ENCODE data around the gene LRP10.

The LRP10 gene

DNA sequence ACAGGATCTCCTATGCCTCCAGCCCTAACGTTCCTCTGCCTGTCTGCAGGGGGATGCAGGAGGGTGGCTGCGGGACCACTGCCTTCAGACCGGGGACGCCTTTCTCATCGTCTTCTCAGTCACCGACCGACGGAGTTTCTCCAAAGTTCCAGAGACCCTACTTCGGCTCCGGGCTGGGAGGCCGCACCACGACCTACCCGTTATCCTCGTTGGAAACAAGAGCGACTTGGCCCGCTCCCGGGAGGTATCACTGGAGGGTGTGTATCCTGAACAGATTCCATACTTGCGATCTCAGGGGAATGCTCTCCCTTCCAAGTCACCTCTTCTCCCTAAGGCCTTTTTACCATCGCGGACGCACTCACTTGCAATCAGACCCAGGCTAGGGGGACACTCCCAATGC is 14.4 kb downstream of the LRP10 start:
- H3K27ac ChIP-seq: peak overlapping the region; percentile 88
- ChIA-PET POLR2A (ENCODE audit: low non-redundant PET) (no interaction called here), CTCF (interaction anchor here (0.6 to 6.4 kb wide), 5 partner anchors 13 to 329 kb away, joined by 3 to 40 read pairs (median 4); partner anchors contain the start of gene LRP10)
- no peak for DNase-seq (ENCODE audit: low spot score)
- TF ChIP-seq, protein P1, sequence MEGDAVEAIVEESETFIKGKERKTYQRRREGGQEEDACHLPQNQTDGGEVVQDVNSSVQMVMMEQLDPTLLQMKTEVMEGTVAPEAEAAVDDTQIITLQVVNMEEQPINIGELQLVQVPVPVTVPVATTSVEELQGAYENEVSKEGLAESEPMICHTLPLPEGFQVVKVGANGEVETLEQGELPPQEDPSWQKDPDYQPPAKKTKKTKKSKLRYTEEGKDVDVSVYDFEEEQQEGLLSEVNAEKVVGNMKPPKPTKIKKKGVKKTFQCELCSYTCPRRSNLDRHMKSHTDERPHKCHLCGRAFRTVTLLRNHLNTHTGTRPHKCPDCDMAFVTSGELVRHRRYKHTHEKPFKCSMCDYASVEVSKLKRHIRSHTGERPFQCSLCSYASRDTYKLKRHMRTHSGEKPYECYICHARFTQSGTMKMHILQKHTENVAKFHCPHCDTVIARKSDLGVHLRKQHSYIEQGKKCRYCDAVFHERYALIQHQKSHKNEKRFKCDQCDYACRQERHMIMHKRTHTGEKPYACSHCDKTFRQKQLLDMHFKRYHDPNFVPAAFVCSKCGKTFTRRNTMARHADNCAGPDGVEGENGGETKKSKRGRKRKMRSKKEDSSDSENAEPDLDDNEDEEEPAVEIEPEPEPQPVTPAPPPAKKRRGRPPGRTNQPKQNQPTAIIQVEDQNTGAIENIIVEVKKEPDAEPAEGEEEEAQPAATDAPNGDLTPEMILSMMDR (conservative IDR thresholded peaks at IDR 0.05; ENCODE audit: low read depth): no peak

DNA sequence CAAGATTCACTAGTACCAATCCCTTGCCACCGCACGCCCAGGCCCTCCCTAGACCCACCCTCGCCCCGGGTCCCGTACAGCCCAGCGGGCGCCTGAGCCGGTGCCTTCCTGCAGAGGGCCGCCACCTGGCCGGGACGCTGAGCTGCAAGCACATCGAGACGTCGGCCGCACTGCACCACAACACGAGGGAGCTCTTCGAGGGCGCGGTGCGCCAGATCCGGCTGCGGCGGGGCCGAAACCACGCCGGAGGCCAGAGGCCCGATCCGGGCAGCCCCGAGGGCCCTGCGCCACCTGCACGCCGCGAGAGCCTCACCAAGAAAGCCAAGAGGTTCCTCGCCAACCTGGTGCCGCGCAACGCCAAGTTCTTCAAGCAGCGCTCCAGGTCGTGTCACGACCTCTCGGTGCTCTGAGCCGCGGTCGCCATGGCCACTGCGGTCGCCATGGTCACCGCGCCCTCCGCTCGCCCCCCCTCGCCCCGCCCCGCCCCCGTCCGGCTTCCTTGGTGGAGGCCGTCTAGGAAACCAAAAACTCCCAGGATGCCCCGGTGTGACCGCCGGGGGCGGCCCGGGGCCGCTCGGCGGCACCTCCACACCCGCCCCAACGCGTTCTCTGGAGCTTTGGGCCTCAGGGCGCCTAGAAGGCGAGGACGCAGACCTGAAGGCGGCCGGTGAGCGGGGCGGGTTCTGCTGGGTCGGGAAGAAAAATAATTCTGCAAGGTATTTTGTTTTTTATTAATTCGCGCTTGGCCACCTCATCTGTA is 15.1 kb downstream of the LRP10 start:
- ChIA-PET POLR2A (ENCODE audit: low non-redundant PET) (no interaction called here), CTCF (interaction anchor here (0.6 to 6.4 kb wide), 7 partner anchors 10 to 330 kb away, joined by 3 to 40 read pairs (median 3); partner anchors contain the start of gene LRP10)
- TF ChIP-seq, protein P1 (conservative IDR thresholded peaks at IDR 0.05; ENCODE audit: low read depth): no peak
- DNase-seq (ENCODE audit: low spot score): peak; percentile 77
- H3K27ac ChIP-seq: peak overlapping the region; percentile 88

DNA sequence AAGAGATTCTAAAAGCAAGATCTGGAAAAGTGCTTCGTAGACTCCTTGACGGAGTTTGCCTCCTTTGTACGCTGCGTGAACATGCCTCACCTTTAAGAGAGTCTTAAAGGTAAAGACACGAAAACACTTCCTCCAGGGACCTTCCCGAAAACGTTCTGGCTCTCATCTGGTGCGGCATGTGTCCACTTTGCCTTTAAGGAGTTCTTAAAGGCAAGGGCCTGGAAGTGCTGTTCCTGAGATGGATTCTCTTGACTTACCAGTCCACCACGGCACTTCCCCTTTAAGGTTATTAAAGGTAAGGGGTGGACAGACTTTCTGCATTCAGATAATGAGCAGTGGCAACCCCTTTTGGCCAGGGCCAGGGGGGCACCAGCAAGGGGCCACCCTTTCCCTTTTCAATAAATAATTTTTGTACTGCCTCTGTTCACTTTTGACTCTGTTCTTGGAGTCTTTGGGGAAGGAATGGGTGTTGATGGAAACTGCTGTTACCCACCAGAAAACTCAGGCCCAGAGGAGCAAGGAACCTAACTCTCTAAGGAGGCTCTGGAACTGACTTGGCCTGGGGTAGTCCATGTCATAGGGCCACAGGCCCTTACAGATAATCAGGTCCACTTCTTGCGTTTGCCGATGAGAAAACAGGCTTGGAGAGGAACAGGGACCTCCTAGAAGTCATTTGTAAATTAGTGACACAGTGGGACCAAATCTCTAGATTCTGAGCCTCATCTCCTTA is 15.9 kb downstream of the LRP10 start:
- CTCF ChIA-PET: interaction anchor here (1.1 to 1.5 kb wide), 5 partner anchors 9 to 65 kb away, joined by 3 to 8 read pairs (median 3); no protein-coding TSS in a partner anchor
- POLR2A ChIA-PET (ENCODE audit: low non-redundant PET): no interaction called here
- TF ChIP-seq, protein P1 (conservative IDR thresholded peaks at IDR 0.05; ENCODE audit: low read depth): no peak
- peak; percentile 69 for DNase-seq (ENCODE audit: low spot score)
- H3K27ac ChIP-seq: peak overlapping the region; percentile 88

DNA sequence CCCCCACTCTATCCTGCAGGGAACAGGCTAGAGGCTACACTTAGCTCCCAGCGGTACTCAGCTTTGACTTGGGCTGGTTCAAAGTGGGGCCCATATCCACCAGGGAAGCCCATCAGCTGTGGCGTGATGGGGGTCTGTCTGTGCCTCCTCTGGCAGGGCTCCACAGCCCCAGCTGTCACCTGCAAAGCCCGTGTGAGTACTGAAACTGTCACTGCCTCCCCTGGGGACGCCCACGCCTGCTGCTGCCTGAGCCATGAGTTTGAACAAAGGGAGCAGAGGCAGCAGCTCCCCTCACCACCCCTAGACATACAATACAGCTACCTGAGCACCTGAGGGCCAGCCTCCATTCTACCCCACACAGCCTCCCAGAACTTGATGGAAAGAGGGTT is 16.4 kb downstream of the LRP10 start:
- DNase-seq (ENCODE audit: low spot score): no peak
- ChIA-PET CTCF (interaction anchor here (1.2 to 1.5 kb wide), 4 partner anchors 8 to 65 kb away, joined by 3 to 8 read pairs (median 4); no protein-coding TSS in a partner anchor), POLR2A (ENCODE audit: low non-redundant PET) (no interaction called here)
- peak overlapping the region; percentile 88 for H3K27ac ChIP-seq
- TF ChIP-seq, protein P1 (conservative IDR thresholded peaks at IDR 0.05; ENCODE audit: low read depth): no peak

DNA sequence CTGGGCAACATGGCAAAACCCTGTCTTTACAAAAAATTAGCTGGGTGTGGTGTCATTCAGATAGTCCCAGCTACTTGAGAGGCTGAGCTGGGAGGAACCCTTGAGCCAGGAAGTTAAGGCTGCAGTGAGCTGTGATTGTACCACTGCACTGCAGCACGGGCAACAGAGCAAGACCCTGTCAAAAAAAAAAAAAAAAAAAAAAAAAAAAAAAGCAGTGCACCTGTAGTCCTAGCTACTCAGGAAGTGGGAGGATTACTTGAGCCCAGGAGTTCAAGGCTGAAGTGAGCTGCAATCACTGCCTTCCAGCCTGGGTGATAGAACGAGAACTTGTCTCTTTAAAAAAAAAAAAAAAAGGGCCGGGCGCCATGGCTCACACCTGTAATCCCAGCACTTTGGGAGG is 17.1 kb downstream of the LRP10 start:
- ChIA-PET POLR2A (ENCODE audit: low non-redundant PET) (no interaction called here), CTCF (interaction anchor here (0.6 to 1.2 kb wide), 3 partner anchors 11 to 43 kb away, joined by 3 to 8 read pairs (median 3); no protein-coding TSS in a partner anchor)
- TF ChIP-seq, protein P1 (conservative IDR thresholded peaks at IDR 0.05; ENCODE audit: low read depth): no peak
- DNase-seq (ENCODE audit: low spot score): no peak
- no peak overlapping the region for H3K27ac ChIP-seq

DNA sequence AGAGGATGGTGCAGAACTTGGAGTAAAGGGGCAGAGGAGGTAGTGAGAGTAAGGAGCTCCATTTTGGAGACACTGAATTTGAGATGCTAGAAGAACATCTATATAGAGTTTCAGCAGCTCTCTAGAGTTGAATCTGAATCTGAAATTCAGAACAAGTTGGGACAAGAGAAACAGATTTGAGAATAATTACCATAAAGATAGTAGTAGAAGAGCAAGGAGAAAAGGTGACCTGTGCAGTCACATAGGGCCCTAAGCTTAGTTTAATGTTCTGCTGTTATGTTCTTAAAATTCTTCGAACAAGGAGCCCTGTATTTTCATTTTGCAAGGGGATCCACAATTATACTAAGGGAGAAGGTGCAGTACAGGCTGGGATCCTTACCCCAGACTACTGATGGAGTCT is 18.9 kb downstream of the LRP10 start:
- H3K27ac ChIP-seq: peak overlapping the region; percentile 37; the same call in 1 of the 2 replicates
- TF ChIP-seq, protein P1 (conservative IDR thresholded peaks at IDR 0.05; ENCODE audit: low read depth): no peak
- ChIA-PET CTCF (interaction anchor here (1.6 kb wide), 1 partner anchor 10 kb away, joined by 5 read pairs; no protein-coding TSS in a partner anchor), POLR2A (ENCODE audit: low non-redundant PET) (no interaction called here)
- DNase-seq (ENCODE audit: low spot score): no peak

All from RWPE1 (cell line).